H9 (cell line): Measurements from ENCODE around the gene SLC22A2. TPM values are rescaled to one million over a fixed set of nuclear protein-coding genes. Genes with fewer than 3 reads are reported as not detected.

Source experiments
- DNase-seq: peaks from one replicate; pipeline ENCODE4 v3.0.0-alpha.2; 2017
- H2AFZ ChIP-seq: one replicate; pipeline ENCODE4 v1.6.1; 2013; ENCODE audit warnings: mild to moderate bottlenecking, low read length, control low read depth, moderate library complexity
- H2AK5ac ChIP-seq: 2 replicates; pipeline ENCODE4 v1.6.1; 2013; ENCODE audit warnings: low read length, control low read depth, mixed read lengths; ENCODE audit not compliant: insufficient read length
- H2BK120ac ChIP-seq: one replicate; pipeline ENCODE4 v1.6.1; 2013; ENCODE audit warnings: low read depth, mild to moderate bottlenecking, low read length, control low read depth, inconsistent platforms; ENCODE audit not compliant: poor library complexity, severe bottlenecking
- H2BK12ac ChIP-seq: 2 replicates; pipeline ENCODE4 v1.6.1; 2013; ENCODE audit warnings: low read length, control low read depth, mixed read lengths, low read depth; ENCODE audit not compliant: insufficient read length
- H2BK15ac ChIP-seq: 2 replicates; pipeline ENCODE4 v1.6.1; 2013; ENCODE audit warnings: low read depth, low read length, control low read depth
- H2BK20ac ChIP-seq: one replicate; pipeline ENCODE4 v1.6.1; 2013; ENCODE audit warnings: low read depth, mild to moderate bottlenecking, low read length, control low read depth, inconsistent platforms; ENCODE audit not compliant: poor library complexity, severe bottlenecking
- H2BK5ac ChIP-seq: 2 replicates; pipeline ENCODE4 v1.6.1; 2013; ENCODE audit warnings: low read length, control low read depth, mixed read lengths; ENCODE audit not compliant: insufficient read length
- H3K14ac ChIP-seq: 2 replicates; pipeline ENCODE4 v1.6.1; 2013; ENCODE audit warnings: low read length, control low read depth; ENCODE audit not compliant: insufficient read depth
- H3K18ac ChIP-seq: 2 replicates; pipeline ENCODE4 v1.6.1; 2013; ENCODE audit warnings: low read depth, mild to moderate bottlenecking, mixed read lengths, low read length, control low read depth; ENCODE audit not compliant: insufficient read length
- H3K23ac ChIP-seq: 2 replicates; pipeline ENCODE4 v1.6.1; 2013; ENCODE audit warnings: low read length, control low read depth, mixed read lengths, low read depth; ENCODE audit not compliant: insufficient read length
- H3K23me2 ChIP-seq: 2 replicates; pipeline ENCODE4 v1.6.1; 2013; ENCODE audit warnings: low read depth, mild to moderate bottlenecking, mixed read lengths, low read length, control low read depth; ENCODE audit not compliant: insufficient read length, poor library complexity, severe bottlenecking
- H3K27ac ChIP-seq: 2 replicates; pipeline ENCODE4 v1.5.1; 2013; ENCODE audit warnings: low read length, control low read depth, mixed read lengths, low read depth; ENCODE audit not compliant: insufficient read length
- H3K27me3 ChIP-seq: 2 replicates; pipeline ENCODE4 v1.6.1; 2013; ENCODE audit warnings: low read length, control low read depth, inconsistent platforms; ENCODE audit not compliant: insufficient read depth
- H3K4ac ChIP-seq: 2 replicates; pipeline ENCODE4 v1.6.1; 2013; ENCODE audit warnings: low read depth, mild to moderate bottlenecking, control low read depth, inconsistent platforms, low read length, moderate library complexity
- H3K4me1 ChIP-seq: 2 replicates; pipeline ENCODE4 v1.6.1; 2013; ENCODE audit warnings: low read length, control low read depth, inconsistent platforms; ENCODE audit not compliant: insufficient read depth
- H3K4me2 ChIP-seq: 2 replicates; pipeline ENCODE4 v1.6.1; 2013; ENCODE audit warnings: low read length, control low read depth, mixed read lengths; ENCODE audit not compliant: insufficient read length, insufficient read depth
- H3K56ac ChIP-seq: 2 replicates; pipeline ENCODE4 v1.6.1; 2013; ENCODE audit warnings: low read depth, mild to moderate bottlenecking, mixed read lengths, low read length, control low read depth; ENCODE audit not compliant: insufficient read length
- H3K79me1 ChIP-seq: 2 replicates; pipeline ENCODE4 v1.6.1; 2013; ENCODE audit warnings: low read depth, mild to moderate bottlenecking, moderate library complexity, low read length, control low read depth, inconsistent platforms; ENCODE audit not compliant: insufficient read depth, poor library complexity, severe bottlenecking
- H3K79me2 ChIP-seq: 2 replicates; pipeline ENCODE4 v1.6.1; 2013; ENCODE audit warnings: low read length, control low read depth, inconsistent platforms; ENCODE audit not compliant: insufficient read depth
- H3K9ac ChIP-seq: 2 replicates; pipeline ENCODE4 v1.6.1; 2013; ENCODE audit warnings: low read length, control low read depth, mixed read lengths; ENCODE audit not compliant: insufficient read length; ENCODE audit errors: extremely low read depth
- H3K9me3 ChIP-seq: one replicate; pipeline ENCODE4 v1.6.1; 2013; ENCODE audit warnings: low read depth, low read length, inconsistent platforms; ENCODE audit not compliant: control insufficient read depth
- H3T11ph ChIP-seq: one replicate; pipeline ENCODE4 v1.6.1; 2013; ENCODE audit warnings: mild to moderate bottlenecking, low read length, control low read depth, inconsistent platforms
- H4K20me1 ChIP-seq: one replicate; pipeline ENCODE4 v1.6.1; 2013; ENCODE audit not compliant: control insufficient read depth, insufficient read length, insufficient read depth
- H4K5ac ChIP-seq: 2 replicates; pipeline ENCODE4 v1.6.1; 2013; ENCODE audit warnings: low read depth, mild to moderate bottlenecking, mixed read lengths, low read length, control low read depth; ENCODE audit not compliant: insufficient read length
- H4K8ac ChIP-seq: replicated peaks from 2 replicates; pipeline ENCODE4 v1.6.1; 2013; ENCODE audit warnings: low read length, control low read depth, mixed read lengths, low read depth; ENCODE audit not compliant: insufficient read length
- H4K91ac ChIP-seq: 2 replicates; pipeline ENCODE4 v1.6.1; 2013; ENCODE audit warnings: low read depth, mild to moderate bottlenecking, moderate library complexity, mixed read lengths, low read length, control low read depth; ENCODE audit not compliant: insufficient read length
- H3K27ac Mint-ChIP-seq, 3 experiments: 2 replicates in 2 of 3; 3 replicates in 1 of 3; pipeline ENCODE4 v1.8.0; 2020 to 2021; ENCODE audit warnings: mixed read lengths in 3 of 3, mild to moderate bottlenecking in 1 of 3, moderate library complexity in 1 of 3
- H3K27me3 Mint-ChIP-seq: 2 replicates; pipeline ENCODE4 v1.8.0; 2021; ENCODE audit warnings: low read depth, mild to moderate bottlenecking, moderate library complexity, mixed read lengths
- H3K36me3 Mint-ChIP-seq, 3 experiments: 2 replicates in 2 of 3; 3 replicates in 1 of 3; pipeline ENCODE4 v1.8.0; 2020 to 2021; ENCODE audit warnings: low read depth in 3 of 3, mixed read lengths in 3 of 3; ENCODE audit not compliant: insufficient read depth in 1 of 3
- H3K4me1 Mint-ChIP-seq, 2 experiments: 2 replicates each; pipeline ENCODE4 v1.8.0; 2020; ENCODE audit warnings: mixed read lengths in 2 of 2
- H3K4me3 Mint-ChIP-seq, 2 experiments: 2 replicates in 1 of 2; 3 replicates in 1 of 2; pipeline ENCODE4 v1.8.0; 2020 to 2021; ENCODE audit warnings: mild to moderate bottlenecking in 2 of 2, mixed read lengths in 2 of 2, moderate library complexity in 1 of 2
- H3K9me3 Mint-ChIP-seq, 2 experiments: 2 replicates in 1 of 2; 3 replicates in 1 of 2; pipeline ENCODE4 v1.8.0; 2020; ENCODE audit warnings: mild to moderate bottlenecking in 2 of 2, mixed read lengths in 2 of 2, moderate library complexity in 1 of 2
- WGBS: extraction: QIAGEN DNeasy Blood & Tissue Kit; methylation state at CpG from one replicate; pipeline ENCODE4 v1.1.7; 2013; ENCODE audit warnings: missing lambda C conversion rate, low lambda C conversion rate, mixed read lengths; ENCODE audit not compliant: insufficient read length; ENCODE audit errors: extremely low coverage; 5-methylcytosine and 5-hydroxymethylcytosine counted together
- total RNA-seq: library from RNA; stranded (reverse); gene quantifications from 2 replicates; pipeline ENCODE4 v1.2.1, GENCODE V29; 2021
- TF ChIP-seq, protein P1 (sequence below): fragments of 200-600 bp; sonication (generic); conservative IDR thresholded peaks from 3 replicates; pipeline ENCODE4 v1.8.0; 2021; ENCODE audit warnings: antibody characterized with exemption, mild to moderate bottlenecking

Gene SLC22A2
- total RNA-seq, 1 experiment from 2014 or later, result 1.0 TPM

DNA sequence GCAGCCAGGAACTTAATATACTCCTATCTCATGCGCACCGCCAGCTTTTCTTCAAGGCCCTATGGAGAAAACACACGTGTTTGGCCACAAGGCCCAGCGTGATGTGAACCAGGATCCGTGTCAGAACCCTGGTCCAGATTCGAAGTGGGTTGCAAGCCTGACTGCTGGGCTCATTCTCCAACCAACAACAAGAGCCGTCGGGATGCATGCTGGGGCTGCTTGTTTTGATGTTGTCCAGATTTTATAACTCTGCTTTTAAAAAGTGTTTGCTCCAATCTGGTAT lies 463 bp upstream of the SLC22A2 start:
- H3K27ac ChIP-seq, result no peak overlapping the region
- H3K27me3 ChIP-seq, result no peaks in the 10 kb centered on the region
- Mint-ChIP-seq H3K4me1 (peaks cover 51 to 54% of the 10 kb centered on the region in 2 experiments), H3K27ac (peak overlapping the region in 2 of 3 experiments; percentile 31 to 82; a peak in 1 of 7 replicates), H3K9me3 (no peaks in the 10 kb centered on the region), H3K36me3 (no peaks in the 10 kb centered on the region), H3K4me3 (no peak overlapping the region), H3K27me3 (no peaks in the 10 kb centered on the region; the same call in 1 of the 2 replicates)
- H3T11ph ChIP-seq, result no peak overlapping the region
- no peak overlapping the region for H2BK20ac ChIP-seq
- no peaks in the 10 kb centered on the region for H3K4me1 ChIP-seq
- H4K20me1 ChIP-seq, result no peaks in the 10 kb centered on the region
- no peak overlapping the region for H3K9ac ChIP-seq
- H3K4me2 ChIP-seq, result no peak overlapping the region
- no peak overlapping the region for H3K56ac ChIP-seq
- H2AK5ac ChIP-seq, result no peak overlapping the region
- H4K91ac ChIP-seq, result no peak overlapping the region
- H3K4ac ChIP-seq, result no peak overlapping the region
- H2BK5ac ChIP-seq, result no peak overlapping the region
- no peak overlapping the region for H2BK12ac ChIP-seq
- TF ChIP-seq, protein P1, sequence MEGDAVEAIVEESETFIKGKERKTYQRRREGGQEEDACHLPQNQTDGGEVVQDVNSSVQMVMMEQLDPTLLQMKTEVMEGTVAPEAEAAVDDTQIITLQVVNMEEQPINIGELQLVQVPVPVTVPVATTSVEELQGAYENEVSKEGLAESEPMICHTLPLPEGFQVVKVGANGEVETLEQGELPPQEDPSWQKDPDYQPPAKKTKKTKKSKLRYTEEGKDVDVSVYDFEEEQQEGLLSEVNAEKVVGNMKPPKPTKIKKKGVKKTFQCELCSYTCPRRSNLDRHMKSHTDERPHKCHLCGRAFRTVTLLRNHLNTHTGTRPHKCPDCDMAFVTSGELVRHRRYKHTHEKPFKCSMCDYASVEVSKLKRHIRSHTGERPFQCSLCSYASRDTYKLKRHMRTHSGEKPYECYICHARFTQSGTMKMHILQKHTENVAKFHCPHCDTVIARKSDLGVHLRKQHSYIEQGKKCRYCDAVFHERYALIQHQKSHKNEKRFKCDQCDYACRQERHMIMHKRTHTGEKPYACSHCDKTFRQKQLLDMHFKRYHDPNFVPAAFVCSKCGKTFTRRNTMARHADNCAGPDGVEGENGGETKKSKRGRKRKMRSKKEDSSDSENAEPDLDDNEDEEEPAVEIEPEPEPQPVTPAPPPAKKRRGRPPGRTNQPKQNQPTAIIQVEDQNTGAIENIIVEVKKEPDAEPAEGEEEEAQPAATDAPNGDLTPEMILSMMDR, result no peak
- no CpG with 5 or more reads among the region's 8 CpGs for WGBS
- H3K79me1 ChIP-seq, result no peaks in the 10 kb centered on the region
- H4K5ac ChIP-seq, result no peak overlapping the region
- no peaks in the 10 kb centered on the region for H3K79me2 ChIP-seq
- no peak overlapping the region for H4K8ac ChIP-seq
- H3K23me2 ChIP-seq, result no peaks in the 10 kb centered on the region
- no peak overlapping the region for H2BK15ac ChIP-seq
- DNase-seq, result no peak
- H3K14ac ChIP-seq, result no peak overlapping the region
- no peaks in the 10 kb centered on the region for H3K9me3 ChIP-seq
- H2AFZ ChIP-seq, result no peak overlapping the region
- H3K18ac ChIP-seq, result no peak overlapping the region
- no peak overlapping the region for H3K23ac ChIP-seq
- H2BK120ac ChIP-seq, result no peak overlapping the region
